IMR-90 (cell line): ENCODE data around the gene LIN7C. TPM values are rescaled to one million over a fixed set of nuclear protein-coding genes. Genes with fewer than 3 reads are reported as not detected.

Source experiments
- ATAC-seq: fragments of 200-7000 bp; cut with Tn5 transposase; 2 replicates; pipeline ENCODE4 v1.9.1; 2020; ENCODE audit warnings: low read depth, mild to moderate bottlenecking, moderate library complexity
- BruUV-seq: library from RNA; stranded (reverse); fragments of 400-500 nt; replicated peaks from 2 replicates; lab custom pipeline; 2021; lab: Mats Ljungman, UMichigan
- CTCF ChIA-PET: fragments of 300-600 bp; formaldehyde crosslinking; extraction: SDS; loops from one replicate; lab custom pipeline; 2021; ENCODE audit warnings: antibody characterized with exemption; lab: Yijun Ruan, JAX
- POLR2A ChIA-PET: fragments of 300-600 bp; sonication (Branson Sonifier 250); formaldehyde crosslinking; loops from one replicate; lab custom pipeline; 2022; ENCODE audit warnings: antibody characterized with exemption; ENCODE audit not compliant: unreplicated experiment; lab: Charles Lee
- DNase-seq: peaks from one replicate; pipeline ENCODE4 v3.0.0; 2013
- H2AFZ ChIP-seq: replicated peaks from 2 replicates; pipeline ENCODE3; 2013; ENCODE audit warnings: low read length, mild to moderate bottlenecking; ENCODE audit not compliant: poor library complexity
- H2AK5ac ChIP-seq: 2 replicates; pipeline ENCODE4 v1.6.1; 2013; ENCODE audit warnings: low read depth, low read length, inconsistent platforms
- H2AK9ac ChIP-seq: replicated peaks from 2 replicates; pipeline ENCODE3; 2013; ENCODE audit warnings: mild to moderate bottlenecking, low read depth, low read length, moderate library complexity; ENCODE audit not compliant: poor library complexity
- H2BK120ac ChIP-seq: 2 replicates; pipeline ENCODE4 v1.6.1; 2013; ENCODE audit warnings: low read depth, low read length, inconsistent platforms
- H2BK15ac ChIP-seq: 3 replicates; pipeline ENCODE4 v1.6.1; 2013; ENCODE audit warnings: low read depth, low read length, inconsistent platforms
- H2BK20ac ChIP-seq: 2 replicates; pipeline ENCODE4 v1.6.1; 2013; ENCODE audit warnings: low read depth, mild to moderate bottlenecking, inconsistent platforms, low read length, moderate library complexity
- H2BK5ac ChIP-seq: 2 replicates; pipeline ENCODE4 v1.6.1; 2013; ENCODE audit warnings: mild to moderate bottlenecking, low read depth, low read length, inconsistent platforms; ENCODE audit not compliant: poor library complexity, severe bottlenecking
- H3K14ac ChIP-seq: replicated peaks from 2 replicates; pipeline ENCODE4 v1.6.1; 2013; ENCODE audit warnings: low read depth, low read length, inconsistent platforms
- H3K18ac ChIP-seq: 2 replicates; pipeline ENCODE4 v1.6.1; 2013; ENCODE audit warnings: low read depth, low read length, control low read depth
- H3K23ac ChIP-seq: 2 replicates; pipeline ENCODE4 v1.6.1; 2013; ENCODE audit warnings: low read depth, low read length, inconsistent platforms
- H3K27ac ChIP-seq: 2 replicates; pipeline ENCODE4 v1.5.1; 2013; ENCODE audit warnings: mild to moderate bottlenecking, control low read depth, low read length; ENCODE audit not compliant: insufficient read depth
- H3K27me3 ChIP-seq: 2 replicates; pipeline ENCODE4 v1.6.1; 2013; ENCODE audit warnings: low read length; ENCODE audit not compliant: control insufficient read depth, insufficient read depth
- H3K36me3 ChIP-seq: 2 replicates; pipeline ENCODE4 v1.6.1; 2013; ENCODE audit warnings: low read length, mixed read lengths; ENCODE audit not compliant: control insufficient read depth, insufficient read depth
- H3K4ac ChIP-seq: 2 replicates; pipeline ENCODE4 v1.6.1; 2013; ENCODE audit warnings: low read depth, low read length, inconsistent platforms
- H3K4me1 ChIP-seq: 2 replicates; pipeline ENCODE4 v1.6.1; 2013; ENCODE audit warnings: low read length, mixed read lengths; ENCODE audit not compliant: control insufficient read depth, insufficient read depth
- H3K4me2 ChIP-seq: 2 replicates; pipeline ENCODE4 v1.6.1; 2013; ENCODE audit warnings: low read depth, mild to moderate bottlenecking, control low read depth, low read length, moderate library complexity
- H3K4me3 ChIP-seq: 2 replicates; pipeline ENCODE4 v1.5.1; 2013; ENCODE audit warnings: low read depth, mild to moderate bottlenecking, control low read depth, low read length, moderate library complexity; ENCODE audit not compliant: insufficient read depth
- H3K56ac ChIP-seq: 2 replicates; pipeline ENCODE4 v1.6.1; 2013; ENCODE audit warnings: low read length, inconsistent platforms; ENCODE audit not compliant: insufficient read depth; ENCODE audit errors: extremely low read depth
- H3K79me1 ChIP-seq, 2 experiments: 2 replicates each; pipeline ENCODE4 v1.6.1; 2013; ENCODE audit warnings: low read length in 2 of 2, inconsistent platforms in 1 of 2, low read depth in 1 of 2
- H3K9ac ChIP-seq: 2 replicates; pipeline ENCODE4 v1.6.1; 2013; ENCODE audit warnings: low read depth, low read length, control low read depth
- H3K9me1 ChIP-seq: 2 replicates; pipeline ENCODE4 v1.6.1; 2013; ENCODE audit warnings: low read length, inconsistent platforms; ENCODE audit not compliant: insufficient read depth
- H3K9me3 ChIP-seq: 2 replicates; pipeline ENCODE4 v1.6.1; 2013; ENCODE audit warnings: low read length; ENCODE audit not compliant: control insufficient read depth, insufficient read depth
- H4K20me1 ChIP-seq: 2 replicates; pipeline ENCODE4 v1.6.1; 2013; ENCODE audit warnings: low read length, inconsistent platforms; ENCODE audit not compliant: insufficient read depth
- H4K5ac ChIP-seq: 2 replicates; pipeline ENCODE4 v1.6.1; 2013; ENCODE audit warnings: mild to moderate bottlenecking, low read depth, low read length, control low read depth
- H4K8ac ChIP-seq, 2 experiments: 2 replicates each; pipeline ENCODE4 v1.6.1; 2013; ENCODE audit warnings: low read depth in 2 of 2, low read length in 2 of 2, control low read depth in 1 of 2, inconsistent platforms in 1 of 2
- H4K91ac ChIP-seq: 2 replicates; pipeline ENCODE4 v1.6.1; 2013; ENCODE audit warnings: low read depth, low read length, inconsistent platforms; ENCODE audit not compliant: insufficient read depth
- CTCF ChIP-seq: conservative IDR thresholded peaks from 2 replicates; pipeline ENCODE4 v1.5.1; 2012; ENCODE audit warnings: mild to moderate bottlenecking, low read depth, low read length, improper control_type of control experiment
- FOS ChIP-seq: fragments of 150-350 bp; IDR thresholded peaks from 2 replicates; pipeline ENCODE4 v1.6.1; 2016; ENCODE audit warnings: low read depth, low read length
- MAFK ChIP-seq: IDR thresholded peaks from 2 replicates; pipeline ENCODE4 v1.6.1; 2012; ENCODE audit warnings: low read depth, low read length, improper control_type of control experiment
- MAZ ChIP-seq: IDR thresholded peaks from 2 replicates; pipeline ENCODE4 v1.6.1; 2012; ENCODE audit warnings: low read depth, mild to moderate bottlenecking, low read length, improper control_type of control experiment, moderate library complexity, borderline replicate concordance
- MXI1 ChIP-seq: IDR thresholded peaks from 2 replicates; pipeline ENCODE4 v1.6.1; 2012; ENCODE audit warnings: low read depth, mild to moderate bottlenecking, low read length, moderate library complexity, borderline replicate concordance
- NFE2L2 ChIP-seq: fragments of 150-350 bp; IDR thresholded peaks from 2 replicates; pipeline ENCODE4 v1.6.1; 2016; ENCODE audit warnings: low read depth, mild to moderate bottlenecking, low read length
- RCOR1 ChIP-seq: IDR thresholded peaks from 2 replicates; pipeline ENCODE4 v1.6.1; 2012; ENCODE audit warnings: mild to moderate bottlenecking, low read length, improper control_type of control experiment; ENCODE audit not compliant: insufficient replicate concordance
- SMC3 ChIP-seq: fragments of 150-350 bp; IDR thresholded peaks from 2 replicates; pipeline ENCODE4 v1.6.1; 2016; ENCODE audit warnings: low read depth, mild to moderate bottlenecking, antibody characterized with exemption, low read length, moderate library complexity
- USF2 ChIP-seq: fragments of 150-350 bp; IDR thresholded peaks from 2 replicates; pipeline ENCODE4 v1.6.1; 2017; ENCODE audit warnings: mild to moderate bottlenecking, antibody characterized with exemption, low read length, low read depth
- WGBS, 2 experiments: methylation state at CpG; one replicate each; pipeline versions ENCODE4 v1.1.5 to v1.1.7; 2013; ENCODE audit warnings: missing lambda C conversion rate in 2 of 2; ENCODE audit not compliant: insufficient read length in 1 of 2; ENCODE audit errors: extremely low coverage in 2 of 2; 5-methylcytosine and 5-hydroxymethylcytosine counted together
- dilution Hi-C: fragments of 300-500 bp; cut with HindIII; formaldehyde crosslinking; loops from one replicate; pipeline ENCODE4 v1.14.3; 2018; ENCODE audit warnings: low sequenced_read_pairs; ENCODE audit not compliant: unreplicated experiment
- in situ Hi-C: fragments of 300-500 bp; cut with MboI; formaldehyde crosslinking; loops from 3 replicates; pipeline ENCODE4 v1.14.3; 2019; ENCODE audit warnings: low sequenced_read_pairs, inconsistent platforms, mixed read lengths
- intact Hi-C: fragments of 100-400 bp; cut with micrococcal nuclease; formaldehyde crosslinking; loops from 2 replicates; pipeline ENCODE4 v1.10.0; 2022
- polyA plus RNA-seq, 3 experiments: library from polyadenylated mRNA; depleted of rRNA; stranded (reverse); fragments of >200 nt; gene quantifications; 2 replicates each; pipeline ENCODE4 v1.2.3, GENCODE V29; 2012; ENCODE audit warnings: low replicate concordance in 1 of 3
- total RNA-seq: library from RNA; depleted of rRNA; stranded (reverse); fragments of >200 nt; gene quantifications from 2 replicates; pipeline ENCODE4 v1.2.3, GENCODE V29; 2012

The LIN7C gene
- total and polyA plus RNA-seq, 2 of the 4 experiments (the other 2 are of a cell fraction) = 12.2 to 25.5 TPM

GRCh38 chr11:27545035-27545434, 38.5 kb upstream of the LIN7C start:
- no peak overlapping the region for H3K23ac ChIP-seq
- no TSS peak for BruUV-seq
- H4K20me1 ChIP-seq = no peaks in the 10 kb centered on the region
- H2BK15ac ChIP-seq = no peak overlapping the region
- no peak overlapping the region for H2BK20ac ChIP-seq
- H3K27ac ChIP-seq = no peak overlapping the region
- H3K9me3 ChIP-seq = no peaks in the 10 kb centered on the region
- no peak overlapping the region for H3K18ac ChIP-seq
- no peak overlapping the region for H3K4me2 ChIP-seq
- H3K4me3 ChIP-seq = no peak overlapping the region
- H2AK9ac ChIP-seq = no peak overlapping the region
- no peak overlapping the region for H4K8ac ChIP-seq
- H3K4me1 ChIP-seq = no peaks in the 10 kb centered on the region
- no peak overlapping the region for H3K56ac ChIP-seq
- ATAC-seq = no peak
- ChIA-PET POLR2A (no interaction called here), CTCF (interaction anchor here (0.6 kb wide), 1 partner anchor 33 kb away, joined by 4 read pairs; no protein-coding TSS in a partner anchor)
- dilution Hi-C loops (no loop called here), in situ Hi-C loops (no loop called here), intact Hi-C loops (no loop called here)
- no peak overlapping the region for H4K91ac ChIP-seq
- no peaks in the 10 kb centered on the region for H3K79me1 ChIP-seq
- no peaks in the 10 kb centered on the region for H3K27me3 ChIP-seq
- no peak overlapping the region for H3K4ac ChIP-seq
- no peak overlapping the region for H3K9ac ChIP-seq
- H3K36me3 ChIP-seq = no peaks in the 10 kb centered on the region
- no peak overlapping the region for H3K14ac ChIP-seq
- no peak overlapping the region for H2AFZ ChIP-seq
- H3K9me1 ChIP-seq = no peaks in the 10 kb centered on the region
- no CpG with 5 or more reads among the region's 3 CpGs for WGBS, 2 experiments
- H2BK120ac ChIP-seq = no peak overlapping the region
- TF ChIP-seq MAFK (no peak), CTCF (no peak), SMC3 (no peak), MAZ (no peak), USF2 (no peak), MXI1 (no peak), FOS (no peak), NFE2L2 (no peak), RCOR1 (no peak)
- no peak overlapping the region for H4K5ac ChIP-seq
- no peak for DNase-seq
- no peak overlapping the region for H2BK5ac ChIP-seq
- no peak overlapping the region for H2AK5ac ChIP-seq
